ENCODE data around the gene MPP1.

Gene MPP1

DNA sequence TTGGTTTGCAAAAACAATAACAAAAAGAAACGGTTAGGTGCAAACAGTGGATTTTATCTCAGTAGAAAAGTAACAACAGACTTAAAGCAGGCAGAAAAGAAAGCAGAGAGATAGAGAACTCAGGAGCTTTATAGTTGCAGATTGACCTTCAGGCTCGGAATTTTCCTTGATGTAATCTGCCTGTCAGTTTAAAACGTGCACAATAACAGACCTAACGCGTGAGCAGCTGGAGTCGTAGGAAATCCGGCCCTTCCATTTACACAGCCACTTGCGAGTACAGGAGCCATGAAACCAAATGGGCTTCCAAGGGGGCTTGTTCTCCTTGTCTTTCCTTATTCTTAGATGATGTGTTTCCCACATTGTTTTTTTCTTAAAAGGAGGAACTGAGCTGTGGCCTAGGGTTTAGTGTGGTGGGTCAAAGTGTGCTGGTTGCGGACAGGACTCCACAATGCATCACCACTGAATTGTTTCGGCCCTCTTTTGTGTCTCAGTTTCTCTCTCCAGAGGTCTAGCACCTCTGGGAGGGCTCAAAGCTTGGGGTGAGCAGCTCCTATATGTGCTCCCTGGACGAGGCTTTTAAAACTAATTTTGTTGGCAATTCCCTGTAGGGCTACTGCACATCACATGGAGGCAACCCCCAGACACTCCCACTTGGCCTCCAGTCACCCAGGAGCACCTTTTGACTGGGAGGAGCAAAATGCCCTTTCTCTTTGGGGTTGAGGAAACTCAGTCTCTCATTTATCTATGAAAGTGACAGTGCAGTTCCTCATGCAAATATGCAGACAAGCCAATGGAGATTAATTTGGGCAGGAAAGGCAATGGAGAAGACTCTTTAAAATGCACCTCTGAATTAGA, 13.9 kb upstream of the MPP1 start:
- no peak for TF ChIP-seq TCF12 (IDR thresholded peaks at IDR 0.05; ENCODE audit: low read depth)
- TF ChIP-seq, protein P1, sequence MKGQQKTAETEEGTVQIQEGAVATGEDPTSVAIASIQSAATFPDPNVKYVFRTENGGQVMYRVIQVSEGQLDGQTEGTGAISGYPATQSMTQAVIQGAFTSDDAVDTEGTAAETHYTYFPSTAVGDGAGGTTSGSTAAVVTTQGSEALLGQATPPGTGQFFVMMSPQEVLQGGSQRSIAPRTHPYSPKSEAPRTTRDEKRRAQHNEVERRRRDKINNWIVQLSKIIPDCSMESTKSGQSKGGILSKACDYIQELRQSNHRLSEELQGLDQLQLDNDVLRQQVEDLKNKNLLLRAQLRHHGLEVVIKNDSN (IDR thresholded peaks at IDR 0.05) = no peak
- no peak for TF ChIP-seq CEBPB (IDR thresholded peaks at IDR 0.05)
- no peak for TF ChIP-seq EP300 (IDR thresholded peaks at IDR 0.05; ENCODE audit: borderline replicate concordance)
- TF ChIP-seq EGR1 (IDR thresholded peaks at IDR 0.05) = no peak
- no peak for TF ChIP-seq RAD21 (IDR thresholded peaks at IDR 0.05; ENCODE audit: low read depth)
- TF ChIP-seq FOXM1 (IDR thresholded peaks at IDR 0.05; ENCODE audit: borderline replicate concordance, low read depth) = no peak
- TF ChIP-seq, protein P2, sequence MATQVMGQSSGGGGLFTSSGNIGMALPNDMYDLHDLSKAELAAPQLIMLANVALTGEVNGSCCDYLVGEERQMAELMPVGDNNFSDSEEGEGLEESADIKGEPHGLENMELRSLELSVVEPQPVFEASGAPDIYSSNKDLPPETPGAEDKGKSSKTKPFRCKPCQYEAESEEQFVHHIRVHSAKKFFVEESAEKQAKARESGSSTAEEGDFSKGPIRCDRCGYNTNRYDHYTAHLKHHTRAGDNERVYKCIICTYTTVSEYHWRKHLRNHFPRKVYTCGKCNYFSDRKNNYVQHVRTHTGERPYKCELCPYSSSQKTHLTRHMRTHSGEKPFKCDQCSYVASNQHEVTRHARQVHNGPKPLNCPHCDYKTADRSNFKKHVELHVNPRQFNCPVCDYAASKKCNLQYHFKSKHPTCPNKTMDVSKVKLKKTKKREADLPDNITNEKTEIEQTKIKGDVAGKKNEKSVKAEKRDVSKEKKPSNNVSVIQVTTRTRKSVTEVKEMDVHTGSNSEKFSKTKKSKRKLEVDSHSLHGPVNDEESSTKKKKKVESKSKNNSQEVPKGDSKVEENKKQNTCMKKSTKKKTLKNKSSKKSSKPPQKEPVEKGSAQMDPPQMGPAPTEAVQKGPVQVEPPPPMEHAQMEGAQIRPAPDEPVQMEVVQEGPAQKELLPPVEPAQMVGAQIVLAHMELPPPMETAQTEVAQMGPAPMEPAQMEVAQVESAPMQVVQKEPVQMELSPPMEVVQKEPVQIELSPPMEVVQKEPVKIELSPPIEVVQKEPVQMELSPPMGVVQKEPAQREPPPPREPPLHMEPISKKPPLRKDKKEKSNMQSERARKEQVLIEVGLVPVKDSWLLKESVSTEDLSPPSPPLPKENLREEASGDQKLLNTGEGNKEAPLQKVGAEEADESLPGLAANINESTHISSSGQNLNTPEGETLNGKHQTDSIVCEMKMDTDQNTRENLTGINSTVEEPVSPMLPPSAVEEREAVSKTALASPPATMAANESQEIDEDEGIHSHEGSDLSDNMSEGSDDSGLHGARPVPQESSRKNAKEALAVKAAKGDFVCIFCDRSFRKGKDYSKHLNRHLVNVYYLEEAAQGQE (IDR thresholded peaks at IDR 0.05; ENCODE audit: low read depth) = no peak

DNA sequence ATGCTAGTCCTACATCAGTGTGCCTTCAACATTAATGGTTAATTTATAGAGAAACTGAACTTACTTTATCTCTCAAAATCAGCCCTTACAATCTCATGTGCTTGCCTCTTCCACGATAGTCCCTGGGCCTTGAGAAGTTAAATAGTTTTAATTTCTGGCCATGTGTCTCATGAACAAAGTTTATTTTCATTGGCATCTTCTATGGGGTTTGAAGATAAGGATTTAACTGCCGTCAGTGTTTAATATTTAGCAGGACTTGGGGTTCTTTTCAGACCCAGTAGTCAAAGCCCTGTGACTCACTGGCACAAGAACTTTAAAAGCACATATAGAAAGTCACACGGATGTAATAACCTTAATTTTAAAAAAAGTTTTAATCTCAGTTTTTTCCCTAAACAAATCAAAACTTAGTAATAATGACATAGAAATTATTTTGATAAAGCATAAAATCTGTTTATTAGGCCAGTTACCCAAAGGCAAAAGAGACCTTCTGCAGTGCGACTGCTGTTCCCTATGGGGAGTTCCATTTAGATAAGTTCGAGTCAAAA, 10.1 kb upstream of the MPP1 start:
- TF ChIP-seq, protein P3, sequence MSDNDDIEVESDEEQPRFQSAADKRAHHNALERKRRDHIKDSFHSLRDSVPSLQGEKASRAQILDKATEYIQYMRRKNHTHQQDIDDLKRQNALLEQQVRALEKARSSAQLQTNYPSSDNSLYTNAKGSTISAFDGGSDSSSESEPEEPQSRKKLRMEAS (IDR thresholded peaks at IDR 0.05) = no peak
- TF ChIP-seq NFIC (IDR thresholded peaks at IDR 0.05) (no peak), TCF12 (IDR thresholded peaks at IDR 0.05; ENCODE audit: low read depth) (no peak)

DNA sequence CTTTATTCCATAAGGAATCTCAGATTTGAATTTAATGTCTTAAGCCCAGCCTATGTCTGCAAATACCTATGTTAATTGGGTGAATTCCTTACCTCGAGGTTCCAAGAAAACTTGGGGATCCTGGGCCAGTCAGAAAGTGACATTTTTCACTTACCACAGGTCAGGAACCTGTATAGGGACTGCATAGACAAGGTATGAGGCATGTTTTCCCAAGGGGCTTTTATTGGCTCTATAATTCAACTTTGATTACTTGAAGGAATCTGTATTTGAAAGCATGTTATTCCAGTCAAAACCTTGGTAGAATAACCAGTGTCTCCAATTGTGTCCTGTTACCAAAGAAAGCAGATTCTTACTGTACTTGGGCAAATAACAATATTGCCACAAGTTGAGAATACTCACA, 8.5 kb upstream of the MPP1 start:
- TF ChIP-seq TAF1 (IDR thresholded peaks at IDR 0.05; ENCODE audit: low read depth) (no peak), ZBTB7A (IDR thresholded peaks at IDR 0.05; ENCODE audit: low read depth) (no peak), TEAD4 (IDR thresholded peaks at IDR 0.05) (no peak), EP300 (IDR thresholded peaks at IDR 0.05; ENCODE audit: borderline replicate concordance) (no peak), YY1 (IDR thresholded peaks at IDR 0.05; ENCODE audit: low read depth) (no peak), CREB1 (IDR thresholded peaks at IDR 0.05; ENCODE audit: low read depth) (no peak), TCF12 (IDR thresholded peaks at IDR 0.05; ENCODE audit: low read depth) (no peak), EGR1 (IDR thresholded peaks at IDR 0.05) (no peak), FOXM1 (IDR thresholded peaks at IDR 0.05; ENCODE audit: borderline replicate concordance, low read depth) (no peak), RAD21 (IDR thresholded peaks at IDR 0.05; ENCODE audit: low read depth) (no peak)
- TF ChIP-seq, protein P2 (IDR thresholded peaks at IDR 0.05; ENCODE audit: low read depth) = no peak
- TF ChIP-seq, protein P1 (IDR thresholded peaks at IDR 0.05) = no peak

DNA sequence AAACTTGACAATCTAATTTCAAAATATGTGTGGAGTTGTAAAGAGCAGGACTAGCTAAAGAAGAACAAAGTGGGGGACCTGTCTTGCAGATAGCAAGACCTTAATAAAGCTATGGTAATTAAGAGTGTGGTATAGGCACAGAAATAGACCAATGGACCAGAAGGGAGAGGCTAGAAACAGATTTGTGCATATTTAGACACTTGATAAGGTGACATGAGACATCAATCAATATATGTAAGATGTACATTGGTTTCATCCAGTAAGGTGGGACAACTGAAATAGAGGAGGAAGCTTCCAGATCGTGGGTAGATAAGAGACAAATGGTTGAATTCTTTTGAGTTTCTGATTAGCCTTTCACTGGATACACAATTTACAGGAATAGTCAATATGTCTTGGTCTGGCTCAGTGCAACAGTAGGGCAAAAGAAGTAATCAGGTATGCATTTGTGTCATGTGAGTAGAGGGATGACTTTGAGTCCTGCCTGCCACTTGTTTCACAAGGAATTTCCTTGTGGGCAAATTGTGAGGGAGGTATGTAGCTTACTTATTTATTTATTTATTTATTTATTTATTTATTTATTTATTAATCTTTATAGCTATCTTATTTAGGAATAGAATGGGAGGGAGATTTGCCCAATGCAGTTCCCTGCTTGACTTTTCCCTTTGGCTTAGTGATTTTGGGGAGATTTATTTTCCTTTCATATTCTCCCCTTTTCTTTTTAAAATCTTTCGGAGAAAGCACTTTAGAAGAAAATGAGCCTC, 7.2 kb upstream of the MPP1 start:
- TF ChIP-seq NFIC (IDR thresholded peaks at IDR 0.05) = no peak

DNA sequence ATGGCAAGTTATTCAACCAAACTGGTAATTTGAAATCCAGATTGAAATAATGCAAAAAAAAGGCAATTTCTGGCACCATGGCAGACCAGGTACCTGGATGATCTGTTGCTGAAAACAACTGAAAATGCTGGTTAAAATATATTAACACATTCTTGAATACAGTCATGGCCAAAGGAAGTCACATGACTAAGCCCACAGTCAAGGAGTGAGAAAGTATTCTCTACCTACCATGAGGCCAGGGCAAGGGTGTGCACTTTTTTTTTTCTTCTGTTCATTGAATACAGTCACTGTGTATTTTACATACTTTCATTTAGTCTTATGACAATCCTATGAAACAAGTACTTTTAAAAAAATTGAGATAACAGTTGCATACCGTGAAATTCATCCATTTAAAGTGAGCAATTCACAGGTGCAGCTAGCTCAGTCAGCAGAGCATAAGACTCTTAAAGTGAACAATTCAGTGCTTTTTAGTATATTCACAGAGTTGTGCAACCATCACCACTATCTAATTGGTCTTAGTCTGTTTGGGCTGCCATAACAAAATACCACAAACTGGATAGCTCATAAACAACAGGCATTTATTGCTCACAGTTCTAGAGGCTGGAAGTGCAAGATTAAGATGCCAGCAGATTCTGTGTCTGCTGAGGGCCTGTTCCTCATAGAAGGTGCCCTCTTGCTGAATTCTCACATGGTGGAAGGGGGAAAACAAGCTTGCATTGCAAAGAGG, 4.8 kb upstream of the MPP1 start:
- TF ChIP-seq YY1 (IDR thresholded peaks at IDR 0.05; ENCODE audit: low read depth) = no peak
- TF ChIP-seq ZBTB7A (IDR thresholded peaks at IDR 0.05; ENCODE audit: low read depth) = no peak
- TF ChIP-seq, protein P3 (IDR thresholded peaks at IDR 0.05) = no peak
- no peak for TF ChIP-seq CREB1 (IDR thresholded peaks at IDR 0.05; ENCODE audit: low read depth)
- TF ChIP-seq RAD21 (IDR thresholded peaks at IDR 0.05; ENCODE audit: low read depth) = no peak
- no peak for TF ChIP-seq EP300 (IDR thresholded peaks at IDR 0.05; ENCODE audit: borderline replicate concordance)
- no peak for TF ChIP-seq NFIC (IDR thresholded peaks at IDR 0.05)
- no peak for TF ChIP-seq FOXM1 (IDR thresholded peaks at IDR 0.05; ENCODE audit: borderline replicate concordance, low read depth)
- TF ChIP-seq TCF12 (IDR thresholded peaks at IDR 0.05; ENCODE audit: low read depth) = no peak
- TF ChIP-seq, protein P1 (IDR thresholded peaks at IDR 0.05) = no peak
- TF ChIP-seq, protein P2 (IDR thresholded peaks at IDR 0.05; ENCODE audit: low read depth) = no peak
- no peak for TF ChIP-seq EGR1 (IDR thresholded peaks at IDR 0.05)
- no peak for TF ChIP-seq CEBPB (IDR thresholded peaks at IDR 0.05)
- TF ChIP-seq TEAD4 (IDR thresholded peaks at IDR 0.05) = no peak
- TF ChIP-seq TAF1 (IDR thresholded peaks at IDR 0.05; ENCODE audit: low read depth) = no peak
